GM18873 (cell line): Measurements from ENCODE around the gene SSH2.

Experiments used
- ATAC-seq: cut with Tn5 transposase; IDR thresholded peaks from one replicate; pipeline ENCODE4 v1.9.1; 2021; ENCODE audit warnings: mild to moderate bottlenecking, moderate library complexity, moderate number of reproducible peaks; ENCODE audit not compliant: unreplicated experiment, low FRiP score

Gene SSH2

DNA sequence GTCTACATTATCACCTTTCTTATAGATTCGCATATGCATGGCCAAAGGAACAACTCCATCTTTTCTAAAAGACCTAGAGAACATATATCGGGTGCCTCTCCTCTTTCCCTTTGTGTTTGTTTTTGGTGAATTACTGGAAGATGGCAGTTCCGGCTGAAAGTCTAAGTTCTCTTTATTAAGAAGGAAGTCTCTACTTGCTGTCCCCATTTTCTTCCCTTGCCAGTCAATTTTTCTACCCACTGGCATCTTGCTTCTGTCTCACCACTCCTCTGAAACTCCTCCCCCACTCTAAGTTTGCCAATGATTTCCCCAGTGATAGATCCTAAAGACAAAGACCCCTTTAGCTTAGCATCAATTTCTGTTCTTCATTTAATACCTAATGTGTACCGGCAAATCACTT lies 213.5 kb downstream of the SSH2 start:
- ATAC-seq, result no peak

GRCh38 chr17:29715680-29716079 lies 214.3 kb downstream of the SSH2 start:
- no peak for ATAC-seq

GRCh38 chr17:29714146-29714545 lies 215.9 kb downstream of the SSH2 start:
- ATAC-seq, result no peak

DNA sequence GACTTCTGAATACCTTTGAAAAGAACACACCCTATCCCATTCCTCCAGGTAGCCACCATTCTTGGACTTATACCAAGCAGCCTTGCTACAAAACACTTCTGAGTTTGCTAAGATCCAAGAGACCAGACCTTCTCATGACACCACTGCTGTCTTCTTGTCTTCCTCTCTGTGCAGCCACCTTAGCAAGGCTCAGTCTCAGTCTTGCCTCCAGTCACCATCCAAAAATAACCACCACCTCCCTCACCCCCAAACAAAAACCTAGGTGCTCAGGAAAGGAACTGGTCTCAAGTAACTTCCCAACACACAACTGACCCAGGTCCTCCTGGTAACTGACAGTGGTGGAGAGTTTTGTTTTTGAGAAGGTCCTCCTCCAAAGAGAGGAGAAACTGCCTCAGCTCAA lies 216.4 kb downstream of the SSH2 start:
- ATAC-seq, result no peak

GRCh38 chr17:29711588-29712385 lies 218.2 kb downstream of the SSH2 start:
- no peak for ATAC-seq

DNA sequence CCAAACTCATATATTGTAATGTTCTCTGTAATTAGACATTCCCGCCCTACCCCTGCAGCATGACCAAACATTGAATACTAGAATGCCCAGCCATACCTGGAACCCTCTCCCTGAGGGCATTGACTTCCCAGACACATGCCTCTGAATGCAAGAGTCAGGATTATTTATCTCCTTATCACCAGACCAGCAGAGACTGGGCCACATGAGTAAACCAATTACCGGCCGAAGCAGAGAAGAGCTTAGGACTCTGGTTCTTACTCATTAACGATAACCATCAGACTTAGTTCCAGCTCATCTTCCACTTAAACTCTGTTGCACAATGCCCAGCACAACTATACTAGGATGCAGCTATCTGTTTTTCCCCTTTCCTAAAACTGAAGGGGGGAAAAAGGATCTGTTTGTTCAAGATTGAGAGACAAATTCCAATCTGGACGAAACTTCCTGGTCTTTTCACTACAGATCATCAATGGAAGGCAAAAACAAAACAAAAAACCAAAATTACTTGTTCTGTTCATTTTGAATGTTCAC lies 219.1 kb downstream of the SSH2 start:
- ATAC-seq, result no peak

GRCh38 chr17:29710520-29710884 lies 219.5 kb downstream of the SSH2 start:
- ATAC-seq, result no peak

DNA sequence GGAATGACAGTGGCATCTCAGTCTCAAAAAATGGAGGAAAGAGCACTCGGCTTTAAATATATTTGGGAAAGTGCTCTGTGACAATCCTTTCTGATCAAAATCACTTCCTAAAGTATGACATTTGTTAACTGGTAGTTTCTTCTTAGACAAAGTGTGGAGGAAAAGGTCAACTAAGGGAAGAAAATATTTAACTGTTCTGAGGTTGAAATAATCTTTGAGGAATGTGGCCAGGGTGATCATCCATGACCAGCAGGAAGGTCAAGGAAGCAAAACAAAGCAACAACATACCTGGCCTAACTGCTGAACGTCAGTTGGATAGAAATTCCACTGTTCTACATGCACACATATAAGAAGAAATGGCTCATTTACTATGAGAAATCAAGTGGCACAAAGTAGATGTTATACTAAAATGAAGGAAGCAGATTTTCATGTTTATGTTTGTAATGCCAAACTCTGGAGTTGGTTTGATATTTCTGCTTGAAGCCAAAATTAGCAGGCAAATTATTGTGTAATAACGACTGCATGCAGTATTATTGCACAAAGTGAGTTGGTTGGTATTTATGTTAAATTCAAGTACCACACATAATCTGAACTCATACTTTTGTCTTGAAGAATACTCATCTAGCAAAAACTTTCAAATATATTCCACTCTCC lies 220.0 kb downstream of the SSH2 start:
- ATAC-seq, result no peak

DNA sequence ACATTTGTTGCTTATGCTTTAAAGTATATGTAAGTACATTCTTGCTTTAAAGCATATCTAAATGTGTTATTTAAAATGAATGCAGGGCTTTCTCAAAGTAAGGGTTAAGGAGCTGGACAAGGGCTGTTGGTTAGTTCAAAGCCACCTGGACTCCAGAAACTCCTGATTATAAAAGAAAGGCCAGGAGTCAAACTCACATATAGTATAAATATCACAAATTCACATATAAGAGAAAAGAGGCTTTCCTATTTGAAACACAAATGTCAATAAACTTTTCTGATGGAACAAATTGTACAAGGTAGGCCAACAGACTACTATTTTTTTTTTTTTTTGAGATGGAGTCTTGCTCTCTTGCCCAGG lies 222.8 kb downstream of the SSH2 start:
- no peak for ATAC-seq

DNA sequence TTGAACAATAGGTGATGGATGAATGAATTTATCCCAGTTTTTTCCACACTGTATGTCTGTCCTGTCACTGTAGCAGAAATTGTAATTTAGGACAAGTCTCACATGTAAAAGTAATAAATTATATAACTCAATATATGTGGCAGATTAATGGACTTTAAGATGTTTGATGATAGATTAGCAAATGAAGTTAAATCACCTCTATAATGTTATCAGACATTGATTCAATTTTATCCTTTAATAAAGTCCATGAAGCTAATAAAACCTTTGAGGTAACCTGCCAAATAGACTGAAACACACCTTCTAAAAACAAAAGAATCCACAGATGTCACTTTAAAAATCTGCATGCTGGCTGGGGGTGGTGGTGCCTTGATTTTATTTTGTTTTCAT lies 224.0 kb downstream of the SSH2 start:
- ATAC-seq, result no peak

GRCh38 chr17:29705386-29705785 lies 224.6 kb downstream of the SSH2 start:
- no peak for ATAC-seq

DNA sequence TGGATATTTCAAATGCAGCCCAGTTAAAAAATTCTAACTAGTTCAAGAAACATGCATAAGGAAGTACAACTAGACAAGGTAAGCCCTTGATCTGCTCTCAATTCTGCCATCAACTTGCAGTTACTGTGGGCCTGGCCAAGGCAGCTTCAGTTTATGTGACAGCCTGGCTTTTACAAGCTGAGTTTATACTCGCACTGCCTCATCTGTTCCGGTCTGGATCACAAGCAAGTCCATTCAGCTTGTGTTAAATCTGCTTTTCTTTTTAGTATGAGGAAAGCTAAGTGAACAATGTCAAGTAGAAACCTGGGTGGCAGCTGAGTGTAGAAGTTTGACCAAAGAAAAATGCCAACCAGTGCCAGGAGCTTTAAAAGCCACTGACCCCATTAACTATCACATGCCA lies 230.7 kb downstream of the SSH2 start:
- no peak for ATAC-seq

- ATAC-seq, result no peak
Measured at GRCh38 chr17:29698837-29699236, 231.2 kb downstream of the SSH2 start.

GRCh38 chr17:29698019-29698777 lies 231.8 kb downstream of the SSH2 start:
- no peak for ATAC-seq

DNA sequence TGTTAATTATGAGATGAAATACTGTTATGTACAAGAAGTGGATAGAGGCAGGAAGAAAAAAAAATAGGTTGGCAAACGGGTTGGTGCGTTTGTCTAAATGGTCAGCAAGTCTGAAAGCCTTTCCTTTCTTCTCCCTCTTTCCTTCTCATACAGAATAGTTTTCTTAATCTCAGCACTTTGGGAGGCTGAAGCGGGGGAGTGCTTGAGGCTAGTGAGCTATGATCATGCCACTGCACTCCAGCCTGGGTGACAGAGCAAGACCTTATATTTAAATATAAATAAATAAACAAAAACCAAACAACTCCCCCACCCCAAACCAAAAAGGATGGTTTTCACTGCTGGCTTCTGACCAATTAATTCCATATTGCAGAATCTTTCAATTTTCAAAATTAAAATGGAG lies 232.7 kb downstream of the SSH2 start:
- no peak for ATAC-seq

DNA sequence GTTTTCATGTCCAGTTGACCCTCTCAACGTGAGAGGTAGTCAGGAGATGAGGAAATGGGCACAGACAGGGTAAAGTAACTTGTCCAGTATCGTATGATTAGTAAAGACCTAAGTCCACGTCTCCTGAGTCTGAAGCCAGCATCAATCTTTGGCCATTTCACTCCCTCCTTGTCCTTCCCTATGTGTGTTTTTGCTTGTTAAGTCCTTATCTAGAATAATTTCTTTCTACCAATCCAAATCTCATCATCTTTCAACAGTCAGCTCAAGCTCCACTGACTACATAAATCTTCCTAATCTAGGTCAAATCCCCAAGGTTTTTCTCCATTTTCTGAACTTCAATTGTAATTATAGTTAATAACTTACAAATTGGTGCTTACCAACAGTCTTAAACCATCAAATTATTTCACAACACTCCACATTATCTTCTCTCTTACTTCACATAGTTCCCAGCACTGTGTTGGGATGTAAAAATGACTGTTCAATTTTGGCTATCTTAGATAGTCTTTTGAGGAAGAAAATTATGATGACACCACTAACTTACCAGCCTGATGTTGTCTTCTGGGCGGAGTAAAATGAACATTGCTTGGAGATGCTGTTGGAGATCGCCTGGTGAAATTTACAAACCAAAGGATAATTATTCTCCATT lies 235.0 kb downstream of the SSH2 start:
- no peak for ATAC-seq

DNA sequence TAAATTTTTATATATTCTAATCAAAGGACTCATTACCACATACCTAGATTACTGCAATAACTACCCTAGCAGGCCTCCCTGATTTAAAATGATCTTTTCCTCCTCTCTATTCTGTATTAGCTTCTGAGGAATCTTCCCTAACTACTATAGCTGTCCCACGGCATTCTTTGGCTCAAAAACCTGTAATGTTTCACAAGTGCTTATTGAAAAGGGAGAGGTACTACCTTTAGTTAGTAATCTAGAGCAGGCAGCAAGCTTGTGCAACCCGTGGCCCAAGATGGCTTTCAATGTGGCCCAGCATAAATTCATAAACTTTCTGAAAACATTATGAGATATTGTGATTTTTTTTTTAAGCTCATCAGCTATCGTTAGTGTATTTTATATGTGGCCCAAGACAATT lies 236.3 kb downstream of the SSH2 start:
- ATAC-seq, result no peak

- ATAC-seq, result no peak
Measured at GRCh38 chr17:29687596-29687995, 242.4 kb downstream of the SSH2 start.

GRCh38 chr17:29686993-29687590 lies 242.9 kb downstream of the SSH2 start:
- ATAC-seq, result no peak

- no peak for ATAC-seq
Measured at GRCh38 chr17:29683481-29683880, 246.5 kb downstream of the SSH2 start.

- ATAC-seq, result no peak
Measured at GRCh38 chr17:29682987-29683386, 247.0 kb downstream of the SSH2 start.
